ENCODE data around the gene ABCC5. TPM values are rescaled to one million over a fixed set of nuclear protein-coding genes. Genes with fewer than 3 reads are reported as not detected.
"Not testable (repeated sequence)": the region's sequence is repeated elsewhere in the genome, so short reads cannot be mapped to it uniquely, and the experiment has no call there.

The ABCC5 gene
- total RNA-seq, 1 donor from 2014 or later, result 44.1 TPM

- intact Hi-C loops (cut with micrococcal nuclease), result no loop called here
- DNase-seq (no peak), ATAC-seq (no peak)
Observed at GRCh38 chr3:183907176-183907575, 110.5 kb downstream of the ABCC5 start.

- DNase-seq (no peak), ATAC-seq (no peak)
- intact Hi-C loops (cut with micrococcal nuclease), result no loop called here
Observed at GRCh38 chr3:183906234-183906921, 111.3 kb downstream of the ABCC5 start.

- DNase-seq (no peak), ATAC-seq (peak; percentile 45)
- intact Hi-C loops (cut with micrococcal nuclease), result no loop called here
Observed at GRCh38 chr3:183904833-183905780, 112.6 kb downstream of the ABCC5 start.

GRCh38 chr3:183898028-183898431 lies 119.7 kb downstream of the ABCC5 start:
- no peak for ATAC-seq
- DNase-seq, result no peak
- intact Hi-C loops (cut with micrococcal nuclease), result no loop called here

GRCh38 chr3:183897606-183898005 lies 120.1 kb downstream of the ABCC5 start:
- no peak for DNase-seq
- intact Hi-C loops (cut with micrococcal nuclease), result no loop called here
- ATAC-seq, result no peak

- no peak for DNase-seq
- intact Hi-C loops (cut with micrococcal nuclease), result no loop called here
- no peak for ATAC-seq
Observed at GRCh38 chr3:183896610-183897009, 121.1 kb downstream of the ABCC5 start.

GRCh38 chr3:183896184-183896583 lies 121.5 kb downstream of the ABCC5 start:
- intact Hi-C loops (cut with micrococcal nuclease), result no loop called here
- DNase-seq (no peak), ATAC-seq (no peak)

GRCh38 chr3:183895774-183896173 lies 121.9 kb downstream of the ABCC5 start:
- ATAC-seq (no peak), DNase-seq (no peak)
- intact Hi-C loops (cut with micrococcal nuclease), result no loop called here

GRCh38 chr3:183895296-183895695 lies 122.4 kb downstream of the ABCC5 start:
- ATAC-seq (peak; percentile 66), DNase-seq (no peak)
- intact Hi-C loops (cut with micrococcal nuclease), result no loop called here

GRCh38 chr3:183892610-183893214 lies 125.0 kb downstream of the ABCC5 start:
- DNase-seq (no peak), ATAC-seq (no peak)
- intact Hi-C loops (cut with micrococcal nuclease), result no loop called here

- intact Hi-C loops (cut with micrococcal nuclease), result no loop called here
- ATAC-seq, result no peak
- DNase-seq, result no peak
Observed at GRCh38 chr3:183885766-183886165, 131.9 kb downstream of the ABCC5 start.

GRCh38 chr3:183884427-183885296 lies 133.0 kb downstream of the ABCC5 start, which contains the start of gene PARL:
TSS of gene PARL (minus strand) at chr3:183884880. CDS start at chr3:183884846, 34 bp downstream.
- ATAC-seq, result peak; percentile 100
- intact Hi-C loops (cut with micrococcal nuclease), result no loop called here
- peak; percentile 98 for DNase-seq

GRCh38 chr3:183884097-183884426 lies 133.6 kb downstream of the ABCC5 start:
- no peak for ATAC-seq
- intact Hi-C loops (cut with micrococcal nuclease), result no loop called here
- no peak for DNase-seq

GRCh38 chr3:183883291-183884096 lies 134.2 kb downstream of the ABCC5 start:
- intact Hi-C loops (cut with micrococcal nuclease), result no loop called here
- DNase-seq (no peak), ATAC-seq (no peak)

GRCh38 chr3:183880121-183880520 lies 137.6 kb downstream of the ABCC5 start:
- ATAC-seq (no peak), DNase-seq (no peak)
- intact Hi-C loops (cut with micrococcal nuclease), result no loop called here

GRCh38 chr3:183879243-183879642 lies 138.4 kb downstream of the ABCC5 start:
- intact Hi-C loops (cut with micrococcal nuclease), result no loop called here
- DNase-seq, result no peak
- ATAC-seq, result no peak

- ATAC-seq (peak; percentile 66), DNase-seq (no peak)
- intact Hi-C loops (cut with micrococcal nuclease), result no loop called here
Observed at GRCh38 chr3:183878071-183878470, 139.6 kb downstream of the ABCC5 start.

- intact Hi-C loops (cut with micrococcal nuclease); ATAC-seq: not testable (repeated sequence)
Observed at GRCh38 chr3:183877227-183877626, 140.5 kb downstream of the ABCC5 start.

More at GRCh38 chr3:183877227-183877626, 140.5 kb downstream of the ABCC5 start:
- not testable (repeated sequence) for DNase-seq
